OCI-LY1 (cell line): ENCODE results near the gene CPEB2.

Source experiments
- H2AFZ ChIP-seq: fragments of 200-600 bp; sonication (generic), shearing (Covaris generic); 2 replicates; pipeline ENCODE4 v1.6.0; 2014; ENCODE audit warnings: antibody characterized with exemption, mild to moderate bottlenecking, low read length
- H3F3A ChIP-seq: fragments of 200-600 bp; sonication (generic), shearing (Covaris generic); 2 replicates; pipeline ENCODE4 v1.6.0; 2014; ENCODE audit warnings: mild to moderate bottlenecking, antibody characterized with exemption, low read length, moderate library complexity; ENCODE audit not compliant: insufficient read depth
- H3K27ac ChIP-seq: fragments of 200-600 bp; sonication (generic); 2 replicates; pipeline ENCODE4 v1.5.1; 2014; ENCODE audit warnings: low read length, mixed run types, mild to moderate bottlenecking, low read depth; ENCODE audit not compliant: poor library complexity, severe bottlenecking
- H3K27me3 ChIP-seq: fragments of 200-600 bp; sonication (generic); 2 replicates; pipeline ENCODE4 v1.6.0; 2014; ENCODE audit warnings: antibody characterized with exemption, mild to moderate bottlenecking, low read length, moderate library complexity; ENCODE audit not compliant: insufficient read depth
- H3K36me3 ChIP-seq: fragments of 200-600 bp; sonication (generic); 2 replicates; pipeline ENCODE4 v1.6.1; 2014; ENCODE audit warnings: mild to moderate bottlenecking, antibody characterized with exemption, low read length, moderate library complexity, mixed read lengths; ENCODE audit not compliant: insufficient read depth
- H3K4me1 ChIP-seq: fragments of 200-600 bp; sonication (generic); 2 replicates; pipeline ENCODE4 v1.5.1; 2014; ENCODE audit warnings: mild to moderate bottlenecking, low read length, moderate library complexity; ENCODE audit not compliant: insufficient read depth, severe bottlenecking
- H3K4me2 ChIP-seq: fragments of 200-600 bp; sonication (generic), shearing (Covaris generic); 2 replicates; pipeline ENCODE4 v1.6.1; 2014; ENCODE audit warnings: low read length
- H3K4me3 ChIP-seq: fragments of 200-600 bp; sonication (generic); 2 replicates; pipeline ENCODE4 v1.5.1; 2014; ENCODE audit warnings: low read length, low read depth, mild to moderate bottlenecking, mixed read lengths; ENCODE audit not compliant: poor library complexity, severe bottlenecking
- H3K79me2 ChIP-seq: fragments of 200-600 bp; shearing (Covaris generic); 2 replicates; pipeline ENCODE4 v1.6.1; 2016; ENCODE audit warnings: mixed run types, low read length, mixed read lengths; ENCODE audit not compliant: insufficient read depth
- H3K9ac ChIP-seq: fragments of 200-600 bp; sonication (generic), shearing (Covaris generic); 2 replicates; pipeline ENCODE4 v1.6.1; 2014; ENCODE audit warnings: mild to moderate bottlenecking, low read length, mixed read lengths
- H3K9me2 ChIP-seq: fragments of 200-600 bp; sonication (generic), shearing (Covaris generic); 2 replicates; pipeline ENCODE4 v1.6.1; 2014; ENCODE audit warnings: low read depth, mild to moderate bottlenecking, low read length, mixed read lengths
- H3K9me3 ChIP-seq: fragments of 200-600 bp; shearing (Covaris generic); 2 replicates; pipeline ENCODE4 v1.6.1; 2014; ENCODE audit warnings: low read length, mixed read lengths
- H4K20me1 ChIP-seq: fragments of 200-600 bp; sonication (generic), shearing (Covaris generic); 2 replicates; pipeline ENCODE4 v1.6.0; 2016; ENCODE audit warnings: mild to moderate bottlenecking, low read length; ENCODE audit not compliant: insufficient read depth
- CTCF ChIP-seq: fragments of 200-600 bp; sonication (generic), shearing (Covaris generic); IDR thresholded peaks from 2 replicates; pipeline ENCODE4 v1.5.1; 2017; ENCODE audit warnings: mild to moderate bottlenecking, antibody characterized with exemption, low read length, moderate library complexity, mixed read lengths
- EZH2 ChIP-seq: fragments of 200-600 bp; sonication (generic), shearing (Covaris generic); IDR thresholded peaks from 2 replicates; pipeline ENCODE4 v1.8.0; 2017; ENCODE audit warnings: borderline replicate concordance, mixed run types, mild to moderate bottlenecking, antibody characterized with exemption, low read length, moderate library complexity, mixed read lengths

Gene CPEB2

GRCh38 chr4:15066140-15066539, 63.9 kb downstream of the CPEB2 start:
- H2AFZ ChIP-seq, result no peak overlapping the region
- no peak overlapping the region for H3K27ac ChIP-seq
- no peak overlapping the region for H3K4me2 ChIP-seq
- H3K79me2 ChIP-seq, result no peaks in the 10 kb centered on the region
- H3K4me3 ChIP-seq, result no peak overlapping the region
- TF ChIP-seq CTCF, result no peak
- TF ChIP-seq EZH2, result no peak
- H3K4me1 ChIP-seq, result no peaks in the 10 kb centered on the region
- H3K36me3 ChIP-seq, result no peaks in the 10 kb centered on the region
- H3K9me2 ChIP-seq, result no peaks in the 10 kb centered on the region
- no peaks in the 10 kb centered on the region for H3F3A ChIP-seq
- no peaks in the 10 kb centered on the region for H3K9me3 ChIP-seq
- no peaks in the 10 kb centered on the region for H3K27me3 ChIP-seq
- no peaks in the 10 kb centered on the region for H4K20me1 ChIP-seq
- H3K9ac ChIP-seq, result no peak overlapping the region

- Histone ChIP-seq H3F3A (no peaks in the 10 kb centered on the region), H3K36me3 (no peaks in the 10 kb centered on the region)
- no peak for TF ChIP-seq EZH2
- TF ChIP-seq CTCF, result no peak
These were observed 66.0 kb downstream of the CPEB2 start for GRCh38 chr4:15068298-15068697.

GRCh38 chr4:15075875-15076274, 73.6 kb downstream of the CPEB2 start:
- Histone ChIP-seq H3K9me3 (no peaks in the 10 kb centered on the region), H3K4me2 (no peak overlapping the region), H3K27me3 (no peaks in the 10 kb centered on the region)

More at GRCh38 chr4:15068298-15068697, 66.0 kb downstream of the CPEB2 start:
- H2AFZ ChIP-seq, result no peak overlapping the region
- H3K4me3 ChIP-seq, result no peak overlapping the region
- no peaks in the 10 kb centered on the region for H4K20me1 ChIP-seq
- H3K4me1 ChIP-seq, result no peaks in the 10 kb centered on the region
- H3K9me3 ChIP-seq, result no peaks in the 10 kb centered on the region
- H3K9me2 ChIP-seq, result no peaks in the 10 kb centered on the region
- no peak overlapping the region for H3K4me2 ChIP-seq
- no peaks in the 10 kb centered on the region for H3K27me3 ChIP-seq
- H3K27ac ChIP-seq, result no peak overlapping the region
- H3K9ac ChIP-seq, result no peak overlapping the region
- no peaks in the 10 kb centered on the region for H3K79me2 ChIP-seq

More at GRCh38 chr4:15075875-15076274, 73.6 kb downstream of the CPEB2 start:
- H3K4me3 ChIP-seq, result no peak overlapping the region
- no peaks in the 10 kb centered on the region for H3F3A ChIP-seq
- H3K9me2 ChIP-seq, result no peaks in the 10 kb centered on the region
- H3K79me2 ChIP-seq, result no peaks in the 10 kb centered on the region
- no peaks in the 10 kb centered on the region for H3K4me1 ChIP-seq
- no peak overlapping the region for H3K27ac ChIP-seq
- H4K20me1 ChIP-seq, result no peaks in the 10 kb centered on the region
- no peak overlapping the region for H3K9ac ChIP-seq
- H2AFZ ChIP-seq, result no peak overlapping the region
- H3K36me3 ChIP-seq, result no peaks in the 10 kb centered on the region
- TF ChIP-seq EZH2, result no peak
- no peak for TF ChIP-seq CTCF
